ENCODE data around the gene SYMPK.

GRCh38 chr19:45901912-45902650 is 39.1 kb upstream of the SYMPK start, which contains the start of gene MYPOP:
- TF ChIP-seq CTCF (IDR thresholded peaks at IDR 0.05; ENCODE audit: insufficient read depth, low read length) (no peak), POLR2AphosphoS5 (IDR thresholded peaks at IDR 0.05; ENCODE audit: low read depth) (no peak), REST (IDR thresholded peaks at IDR 0.05; ENCODE audit: insufficient replicate concordance, low read depth) (no peak), GABPA (IDR thresholded peaks at IDR 0.05; ENCODE audit: low read depth) (no peak), SPI1 (IDR thresholded peaks at IDR 0.05; ENCODE audit: borderline replicate concordance, low read depth) (no peak)

All from HL-60 (cell line).